DMS153 treated with DMSO at 0.1 percent for 48 hours (cell line): ENCODE results near the gene TNFRSF9.

Source experiments
- DNase-seq: peaks from one replicate; lab custom pipeline; 2025; ENCODE audit not compliant: unreplicated experiment; lab: John Stamatoyannopoulos, UW

TNFRSF9 gene

GRCh38 chr1:7878027-7878426, 62.6 kb downstream of the TNFRSF9 start:
- DNase-seq, result no peak

GRCh38 chr1:7873801-7874795, 66.5 kb downstream of the TNFRSF9 start:
- DNase-seq, result no peak

GRCh38 chr1:7871136-7871535, 69.5 kb downstream of the TNFRSF9 start:
- no peak for DNase-seq

GRCh38 chr1:7869136-7869920, 71.3 kb downstream of the TNFRSF9 start:
- DNase-seq, result no peak

- DNase-seq, result no peak
These were observed 72.4 kb downstream of the TNFRSF9 start for GRCh38 chr1:7868070-7868780.

- no peak for DNase-seq
These were observed 74.7 kb downstream of the TNFRSF9 start for GRCh38 chr1:7865978-7866377.
